Hepatocyte (in vitro differentiated cells): ENCODE measurements around the gene USP33. TPM values are rescaled to one million over a fixed set of nuclear protein-coding genes. Genes with fewer than 3 reads are reported as not detected.
A peak's percentile ranks its signal among the peaks of the same experiment; 100 is the strongest.

Experiments
- DNase-seq: peaks from one replicate; pipeline ENCODE4 v3.0.0-alpha.2; 2016; ENCODE audit warnings: low spot score
- H2AFZ ChIP-seq: fragments of 200-600 bp; sonication (generic); 2 replicates; pipeline ENCODE4 v1.6.0; 2016; ENCODE audit warnings: antibody characterized with exemption, mild to moderate bottlenecking
- H3K27ac ChIP-seq: fragments of 200-600 bp; sonication (generic); 2 replicates; pipeline ENCODE4 v1.5.1; 2016; ENCODE audit warnings: mild to moderate bottlenecking
- H3K27me3 ChIP-seq: fragments of 200-600 bp; sonication (generic); 2 replicates; pipeline ENCODE4 v1.6.1; 2016
- H3K36me3 ChIP-seq: fragments of 200-600 bp; sonication (generic); replicated peaks from 2 replicates; pipeline ENCODE4 v1.5.1; 2016; ENCODE audit warnings: low read depth; ENCODE audit not compliant: insufficient read depth
- H3K4me1 ChIP-seq: fragments of 200-600 bp; sonication (generic); 2 replicates; pipeline ENCODE4 v1.5.1; 2016; ENCODE audit warnings: mild to moderate bottlenecking, moderate library complexity; ENCODE audit not compliant: insufficient read depth
- H3K4me2 ChIP-seq: fragments of 200-600 bp; sonication (generic); 2 replicates; pipeline ENCODE4 v1.6.0; 2016
- H3K4me3 ChIP-seq: fragments of 200-600 bp; sonication (generic); 2 replicates; pipeline ENCODE4 v1.5.1; 2016; ENCODE audit warnings: mild to moderate bottlenecking
- H3K79me2 ChIP-seq: fragments of 200-600 bp; sonication (generic); 2 replicates; pipeline ENCODE4 v1.6.0; 2017; ENCODE audit warnings: mild to moderate bottlenecking
- H3K9me2 ChIP-seq: fragments of 200-600 bp; sonication (generic); replicated peaks from 2 replicates; pipeline ENCODE4 v1.6.0; 2017; ENCODE audit warnings: mild to moderate bottlenecking; ENCODE audit not compliant: insufficient read depth
- H3K9me3 ChIP-seq: fragments of 200-600 bp; sonication (generic); 2 replicates; pipeline ENCODE4 v1.5.1; 2016; ENCODE audit warnings: low read depth, mild to moderate bottlenecking
- H4K20me1 ChIP-seq: fragments of 200-600 bp; sonication (generic); 2 replicates; pipeline ENCODE4 v1.6.0; 2016; ENCODE audit warnings: mild to moderate bottlenecking; ENCODE audit not compliant: insufficient read depth, poor library complexity, severe bottlenecking
- CTCF ChIP-seq: fragments of 200-600 bp; sonication (generic); IDR thresholded peaks from 2 replicates; pipeline ENCODE4 v1.5.1; 2016; ENCODE audit warnings: antibody characterized with exemption, mild to moderate bottlenecking; ENCODE audit not compliant: poor library complexity
- EZH2 ChIP-seq: fragments of 200-600 bp; sonication (generic); IDR thresholded peaks from 2 replicates; pipeline ENCODE4 v1.6.1; 2016; ENCODE audit warnings: antibody characterized with exemption, mild to moderate bottlenecking, borderline replicate concordance
- EZH2phosphoT487 ChIP-seq: fragments of 200-600 bp; sonication (generic); IDR thresholded peaks from one replicate; pipeline ENCODE4 v1.6.1; 2018; ENCODE audit warnings: antibody characterized with exemption, mild to moderate bottlenecking, low read depth, moderate library complexity; ENCODE audit not compliant: unreplicated experiment, severe bottlenecking
- WGBS: methylation state at CpG from one replicate; pipeline ENCODE4 v1.1.6; 2016; ENCODE audit warnings: low lambda C conversion rate; ENCODE audit errors: missing lambda C conversion rate; 5-methylcytosine and 5-hydroxymethylcytosine counted together
- polyA plus RNA-seq: library from polyadenylated mRNA; unstranded; fragments of >200 nt; fragmentation: Nextera tagmentation; extraction: Ambion mirVana; gene quantifications from 2 replicates; pipeline ENCODE4 v1.2.1, GENCODE V29; 2016
- total RNA-seq: library from RNA; depleted of rRNA; stranded (reverse); fragments of >200 nt; gene quantifications from 2 replicates; pipeline ENCODE4 v1.2.3, GENCODE V29; 2014

Gene USP33
- total and polyA plus RNA-seq, 2 experiments from 2014 or later: 36.3 to 81.5 TPM

GRCh38 chr1:77668924-77669449 lies 90.7 kb downstream of the USP33 start:
- TF ChIP-seq EZH2phosphoT487 (no peak), EZH2 (no peak), CTCF (no peak)
- Histone ChIP-seq H3K4me2 (peak overlapping the region; percentile 22), H2AFZ (no peak overlapping the region), H3K27ac (no peak overlapping the region), H3K9me2 (no peaks in the 10 kb centered on the region), H3K4me3 (no peak overlapping the region), H3K9me3 (no peaks in the 10 kb centered on the region), H3K36me3 (no peaks in the 10 kb centered on the region), H3K79me2 (peaks cover 100% of the 10 kb centered on the region), H3K4me1 (peaks cover 5% of the 10 kb centered on the region), H3K27me3 (no peaks in the 10 kb centered on the region), H4K20me1 (peaks cover 58% of the 10 kb centered on the region)
- DNase-seq: no peak
- 50% methylated on average over 1 of the region's 1 CpG for WGBS

- Histone ChIP-seq H3K27me3 (no peaks in the 10 kb centered on the region), H3K4me3 (no peak overlapping the region), H3K36me3 (no peaks in the 10 kb centered on the region), H3K79me2 (peaks cover 100% of the 10 kb centered on the region), H3K4me2 (no peak overlapping the region), H3K27ac (no peak overlapping the region), H3K9me3 (no peaks in the 10 kb centered on the region), H3K4me1 (peaks cover 5% of the 10 kb centered on the region), H4K20me1 (peaks cover 36% of the 10 kb centered on the region), H2AFZ (no peak overlapping the region), H3K9me2 (no peaks in the 10 kb centered on the region)
- DNase-seq: no peak
- 82% methylated on average over 3 of the region's 3 CpGs for WGBS
- TF ChIP-seq EZH2: no peak
- TF ChIP-seq CTCF: no peak
- TF ChIP-seq EZH2phosphoT487: no peak
Observed at GRCh38 chr1:77664939-77665516, 94.6 kb downstream of the USP33 start.

GRCh38 chr1:77661696-77662095 lies 98.0 kb downstream of the USP33 start:
- no peak overlapping the region for H3K4me3 ChIP-seq
- no peak for TF ChIP-seq EZH2
- no peak for TF ChIP-seq EZH2phosphoT487
- no peak for TF ChIP-seq CTCF
- H2AFZ ChIP-seq: no peak overlapping the region
- no peaks in the 10 kb centered on the region for H3K9me2 ChIP-seq
- H4K20me1 ChIP-seq: peaks cover 43% of the 10 kb centered on the region
- 96% methylated on average over 4 of the region's 4 CpGs for WGBS
- no peaks in the 10 kb centered on the region for H3K27me3 ChIP-seq
- no peak overlapping the region for H3K4me2 ChIP-seq
- no peak overlapping the region for H3K27ac ChIP-seq
- H3K4me1 ChIP-seq: no peaks in the 10 kb centered on the region
- H3K79me2 ChIP-seq: peaks cover 100% of the 10 kb centered on the region
- no peaks in the 10 kb centered on the region for H3K9me3 ChIP-seq
- no peaks in the 10 kb centered on the region for H3K36me3 ChIP-seq
- no peak for DNase-seq
